K562 (cell line): Measurements from ENCODE around the gene ASXL2. TPM values are rescaled to one million over a fixed set of nuclear protein-coding genes. Genes with fewer than 3 reads are reported as not detected.

Experiments
- CBX2 ChIP-seq: fragments of 200-600 bp; sonication (generic); IDR thresholded peaks from one replicate; pipeline ENCODE4 v1.6.1; 2012; ENCODE audit warnings: mild to moderate bottlenecking, low read length, inconsistent platforms; ENCODE audit not compliant: insufficient read depth, poor library complexity, severe bottlenecking
- ELF1 ChIP-seq: fragments of 200-800 bp; sonication (Bioruptor generic); IDR thresholded peaks from 2 replicates; pipeline ENCODE4 v1.6.1; 2016; ENCODE audit warnings: missing genetic modification characterization, missing compliant biosample characterization
- ILK ChIP-seq: fragments of 450-650 bp; IDR thresholded peaks from 2 replicates; pipeline ENCODE4 v1.6.1; 2016; ENCODE audit warnings: missing genetic modification characterization, low read depth, mild to moderate bottlenecking, missing compliant biosample characterization, moderate library complexity, borderline replicate concordance
- JUND ChIP-seq, 2 experiments: IDR thresholded peaks; 2 replicates in 1 of 2; 3 replicates in 1 of 2; pipeline ENCODE4 v1.6.1; 2011; ENCODE audit warnings: borderline replicate concordance in 2 of 2, low read depth in 2 of 2, low read length in 2 of 2, improper control_type of control experiment in 1 of 2, missing biosample characterization in 1 of 2, missing genetic modification characterization in 1 of 2, missing genetic modification reagents in 1 of 2
- KDM5B ChIP-seq: fragments of 200-600 bp; sonication (generic); IDR thresholded peaks from 2 replicates; pipeline ENCODE4 v1.6.1; 2012; ENCODE audit warnings: low read depth, mild to moderate bottlenecking, moderate library complexity, low read length, control low read depth, inconsistent platforms; ENCODE audit not compliant: insufficient replicate concordance
- MCM2 ChIP-seq: fragments of 450-650 bp; IDR thresholded peaks from 2 replicates; pipeline ENCODE4 v1.6.1; 2017; ENCODE audit warnings: low read depth, mild to moderate bottlenecking
- NKRF ChIP-seq: fragments of 450-650 bp; IDR thresholded peaks from 2 replicates; pipeline ENCODE4 v1.6.1; 2016; ENCODE audit warnings: borderline replicate concordance
- PHF20 ChIP-seq: fragments of 450-650 bp; IDR thresholded peaks from 2 replicates; pipeline ENCODE4 v1.6.1; 2018; ENCODE audit not compliant: partially characterized antibody
- SLC30A9 ChIP-seq: fragments of 250-450 bp; sonication (Bioruptor Pico); IDR thresholded peaks from 2 replicates; pipeline ENCODE4 v1.8.0; 2022; ENCODE audit warnings: mild to moderate bottlenecking, moderate library complexity
- SP2 ChIP-seq: IDR thresholded peaks from 2 replicates; pipeline ENCODE4 v1.6.1; 2011; ENCODE audit warnings: mild to moderate bottlenecking, low read depth, low read length, moderate library complexity; ENCODE audit not compliant: poor library complexity, severe bottlenecking; ENCODE audit errors: extremely low read depth
- SREBF2 ChIP-seq: sonication (generic); formaldehyde crosslinking; IDR thresholded peaks from 2 replicates; pipeline ENCODE4 v1.4.0; 2020; ENCODE audit warnings: mild to moderate bottlenecking, missing genetic modification reagents
- SRSF9 ChIP-seq: fragments of 200-400 bp; formaldehyde crosslinking; IDR thresholded peaks from 2 replicates; pipeline ENCODE4 v1.6.1; 2017; ENCODE audit warnings: low read depth, low read length, borderline replicate concordance
- TFAP4 ChIP-seq: sonication (generic); formaldehyde crosslinking; IDR thresholded peaks from 2 replicates; pipeline ENCODE4 v1.8.0; 2022; ENCODE audit warnings: missing genetic modification reagents, mild to moderate bottlenecking, moderate library complexity, borderline replicate concordance
- TFE3 ChIP-seq: fragments of 450-650 bp; formaldehyde crosslinking; IDR thresholded peaks from 2 replicates; pipeline ENCODE4 v1.4.0; 2020; ENCODE audit warnings: mild to moderate bottlenecking, mixed read lengths
- ZMIZ1 ChIP-seq, 2 experiments: fragments of 150-350 bp in 1 of 2; IDR thresholded peaks; 2 replicates each; pipeline ENCODE4 v1.6.1; 2012 to 2016; ENCODE audit warnings: low read depth in 2 of 2, low read length in 2 of 2, mild to moderate bottlenecking in 1 of 2, moderate library complexity in 1 of 2
- ZNF436 ChIP-seq: fragments of 250-450, 450-650 bp; sonication (Bioruptor Pico); formaldehyde crosslinking; IDR thresholded peaks from 2 replicates; pipeline ENCODE4 v1.7.0; 2020; ENCODE audit warnings: mild to moderate bottlenecking
- ZNF764 ChIP-seq: fragments of 250-450 bp; sonication (Bioruptor Pico); IDR thresholded peaks from 2 replicates; pipeline ENCODE4 v1.4.0; 2020; ENCODE audit warnings: low read depth, mild to moderate bottlenecking, moderate library complexity
- ZZZ3 ChIP-seq: fragments of 450-650 bp; IDR thresholded peaks from 2 replicates; pipeline ENCODE4 v1.6.1; 2016; ENCODE audit warnings: antibody characterized with exemption, mild to moderate bottlenecking, moderate library complexity
- polyA plus RNA-seq, 8 experiments: library from polyadenylated mRNA; depleted of rRNA in 4 of 8; stranded (reverse) in 5 of 8; unstranded in 3 of 8; fragments of >200 nt; fragmentation: Nextera tagmentation in 2 of 8; fragmentation: Illumina TruSeq in 1 of 8; extraction: Ambion mirVana in 2 of 8; extraction: Trizol in 1 of 8; gene quantifications; 2 replicates each; pipeline versions ENCODE4 v1.2.1 to v1.2.3, GENCODE V29; 2011 to 2014; ENCODE audit warnings: inconsistent platforms in 1 of 8, missing spikeins in 1 of 8
- total RNA-seq, 7 experiments: library from RNA; depleted of rRNA in 6 of 7; stranded (reverse); fragments of >200 nt in 6 of 7; fragmentation: Illumina TruSeq in 2 of 7; extraction: Trizol in 2 of 7; gene quantifications; 2 replicates each; pipeline versions ENCODE4 v1.2.1 to v1.2.3, GENCODE V29; 2011 to 2021; ENCODE audit warnings: low replicate concordance in 1 of 7

ASXL2 gene
- total and polyA plus RNA-seq, 9 of the 15 experiments (the other 6 are each of a cell fraction or from before 2014, with no cell fraction given), result 2.2 to 25.9 (median 9.0) TPM

- TF ChIP-seq NKRF, result no peak
- TF ChIP-seq TFE3 (CRISPR knock-in tag), result peak; percentile 99
- TF ChIP-seq SRSF9, result no peak
- no peak for TF ChIP-seq CBX2
- TF ChIP-seq ILK (tag), result no peak
- no peak for TF ChIP-seq MCM2
- TF ChIP-seq SLC30A9 (CRISPR knock-in tag), result no peak
- TF ChIP-seq ELF1, result peak; percentile 87
- TF ChIP-seq ZZZ3, result no peak
- no peak for TF ChIP-seq SREBF2 (CRISPR knock-in tag)
- peak in 1 of 2 experiments; percentile 50; a peak in 1 of 4 replicates for TF ChIP-seq ZMIZ1 (IDR thresholded peaks at IDR 0.05; ENCODE audit: low read depth in 2 of 2, low read length in 2 of 2)
- no peak for TF ChIP-seq SP2
- peak; percentile 76 for TF ChIP-seq KDM5B
- no peak for TF ChIP-seq ZNF436 (CRISPR knock-in tag)
- TF ChIP-seq TFAP4, result peak; percentile 78; the same call in 1 of the 2 replicates
- peak; percentile 47 for TF ChIP-seq PHF20
- peak; percentile 50; the same call in 1 of the 2 replicates for TF ChIP-seq JUND (IDR thresholded peaks at IDR 0.05; ENCODE audit: borderline replicate concordance, low read depth, low read length)
- no peak; the same call in 2 of the 3 replicates for TF ChIP-seq JUND (tag; IDR thresholded peaks at IDR 0.05; ENCODE audit: borderline replicate concordance, low read depth, low read length)
- TF ChIP-seq ZNF764 (CRISPR knock-in tag), result no peak
These were observed at the start of gene ASXL2 (continued) for GRCh38 chr2:25878361-25879132.
